Mucosa of rectum (tissue), 2 donors: ENCODE measurements around the gene EXTL1.
"Not testable (repeated sequence)": the region's sequence is repeated elsewhere in the genome, so short reads cannot be mapped to it uniquely, and the experiment has no call there.

ENCODE experiments used
- H3K27ac ChIP-seq, 2 donors: one replicate each; pipeline ENCODE4 v1.7.0; 2013; ENCODE audit warnings: inconsistent platforms in 2 of 2, low read depth in 2 of 2, low read length in 2 of 2
- H3K27me3 ChIP-seq, 2 donors: one replicate each; pipeline ENCODE4 v1.7.0; 2013; ENCODE audit warnings: low read length in 2 of 2; ENCODE audit not compliant: control insufficient read depth in 2 of 2, insufficient read depth in 2 of 2
- H3K36me3 ChIP-seq, 2 donors: one replicate each; pipeline ENCODE4 v1.7.0; 2013; ENCODE audit warnings: low read length in 2 of 2; ENCODE audit not compliant: control insufficient read depth in 2 of 2, insufficient read depth in 2 of 2
- H3K4me1 ChIP-seq, 2 donors: one replicate each; pipeline ENCODE4 v1.7.0; 2013; ENCODE audit warnings: low read length in 2 of 2, mild to moderate bottlenecking in 1 of 2; ENCODE audit not compliant: control insufficient read depth in 2 of 2, insufficient read depth in 2 of 2
- H3K4me3 ChIP-seq, 2 donors: one replicate each; pipeline ENCODE4 v1.7.0; 2013; ENCODE audit warnings: low read length in 2 of 2
- H3K9ac ChIP-seq, 2 donors: one replicate each; pipeline ENCODE4 v1.7.0; 2013; ENCODE audit warnings: low read length in 2 of 2, low read depth in 1 of 2, mild to moderate bottlenecking in 1 of 2
- H3K9me3 ChIP-seq, 2 donors: one replicate each; pipeline ENCODE4 v1.7.0; 2013; ENCODE audit warnings: low read length in 2 of 2; ENCODE audit not compliant: control insufficient read depth in 2 of 2
- donor health status: healthy.
- donor health status: Normal muscosa, but diverticular disease.

Gene EXTL1

GRCh38 chr1:26021647-26022403 lies at the start of gene EXTL1:
TSS of gene EXTL1 (plus strand) at chr1:26021775. CDS start at chr1:26022647, 872 bp downstream.
- no peak within 1 kb of the TSS for H3K27ac ChIP-seq
- H3K4me1 ChIP-seq, result no peaks in the 10 kb centered on the region
- peak within 1 kb of the TSS in 1 of 2 donors; percentile 0 for H3K9ac ChIP-seq
- no peaks in the 10 kb centered on the region for H3K9me3 ChIP-seq
- peak within 1 kb of the TSS in 1 of 2 donors; percentile 13 for H3K4me3 ChIP-seq
- no peaks in the 10 kb centered on the region for H3K36me3 ChIP-seq
- H3K27me3 ChIP-seq, result no peaks in the 10 kb centered on the region

GRCh38 chr1:25971811-25972180 lies 49.8 kb upstream of the EXTL1 start:
- H3K36me3 ChIP-seq, result peaks cover 29 to 41% of the 10 kb centered on the region in 2 donors
- H3K9me3 ChIP-seq, result no peaks in the 10 kb centered on the region
- peak overlapping the region; percentile 19 for H3K27ac ChIP-seq
- no peak overlapping the region for H3K9ac ChIP-seq
- peaks cover 4 to 6% of the 10 kb centered on the region in 2 donors for H3K4me1 ChIP-seq
- no peaks in the 10 kb centered on the region for H3K27me3 ChIP-seq
- H3K4me3 ChIP-seq, result no peak overlapping the region

GRCh38 chr1:25973610-25974321 lies 47.8 kb upstream of the EXTL1 start:
- Histone ChIP-seq H3K9ac (no peak overlapping the region), H3K9me3 (no peaks in the 10 kb centered on the region), H3K27ac (no peak overlapping the region), H3K4me3 (no peak overlapping the region), H3K4me1 (peaks cover 4 to 6% of the 10 kb centered on the region in 2 donors), H3K27me3 (no peaks in the 10 kb centered on the region), H3K36me3 (peaks cover 31 to 42% of the 10 kb centered on the region in 2 donors)

- Histone ChIP-seq H3K4me1 (no peaks in the 10 kb centered on the region), H3K4me3 (no peak overlapping the region), H3K9me3 (no peaks in the 10 kb centered on the region), H3K27ac (no peak overlapping the region), H3K36me3 (peaks cover 46 to 54% of the 10 kb centered on the region in 2 donors), H3K27me3 (no peaks in the 10 kb centered on the region), H3K9ac (no peak overlapping the region)
Measured at GRCh38 chr1:25977801-25978200, 43.8 kb upstream of the EXTL1 start.

- H3K36me3 ChIP-seq, result peaks cover 47 to 58% of the 10 kb centered on the region in 2 donors
- no peaks in the 10 kb centered on the region for H3K4me1 ChIP-seq
- H3K9ac ChIP-seq, result no peak overlapping the region
- no peak overlapping the region for H3K27ac ChIP-seq
- no peaks in the 10 kb centered on the region for H3K9me3 ChIP-seq
- H3K27me3 ChIP-seq, result no peaks in the 10 kb centered on the region
- H3K4me3 ChIP-seq, result no peak overlapping the region
Measured at GRCh38 chr1:25978403-25978802, 43.2 kb upstream of the EXTL1 start.

GRCh38 chr1:25979210-25979609 lies 42.4 kb upstream of the EXTL1 start:
- Histone ChIP-seq H3K4me3 (no peak overlapping the region), H3K9ac (no peak overlapping the region), H3K27me3 (no peaks in the 10 kb centered on the region), H3K4me1 (no peaks in the 10 kb centered on the region), H3K9me3 (no peaks in the 10 kb centered on the region), H3K36me3 (peaks cover 49 to 58% of the 10 kb centered on the region in 2 donors), H3K27ac (no peak overlapping the region)

GRCh38 chr1:25985171-25985570 lies 36.4 kb upstream of the EXTL1 start:
- Histone ChIP-seq H3K4me3 (no peak overlapping the region), H3K36me3 (peaks cover 42 to 58% of the 10 kb centered on the region in 2 donors), H3K9me3 (no peaks in the 10 kb centered on the region), H3K9ac (no peak overlapping the region), H3K27ac (no peak overlapping the region), H3K4me1 (no peaks in the 10 kb centered on the region), H3K27me3 (no peaks in the 10 kb centered on the region)

- Histone ChIP-seq H3K27ac (no peak overlapping the region), H3K4me1 (no peaks in the 10 kb centered on the region), H3K27me3 (no peaks in the 10 kb centered on the region), H3K36me3 (peaks cover 42 to 62% of the 10 kb centered on the region in 2 donors), H3K4me3 (no peak overlapping the region), H3K9me3 (no peaks in the 10 kb centered on the region), H3K9ac (no peak overlapping the region)
Measured at GRCh38 chr1:25985670-25986069, 35.9 kb upstream of the EXTL1 start.

GRCh38 chr1:25986773-25987172 lies 34.8 kb upstream of the EXTL1 start:
- not testable (repeated sequence) for H3K27me3 ChIP-seq, H3K9me3 ChIP-seq, H3K4me1 ChIP-seq, H3K4me3 ChIP-seq, H3K27ac ChIP-seq, H3K9ac ChIP-seq
- H3K36me3 ChIP-seq, result peaks cover 37 to 56% of the 10 kb centered on the region in 2 donors

- Histone ChIP-seq H3K9ac (no peak overlapping the region), H3K4me3 (no peak overlapping the region), H3K9me3 (no peaks in the 10 kb centered on the region), H3K4me1 (no peaks in the 10 kb centered on the region), H3K27ac (no peak overlapping the region), H3K36me3 (peaks cover 25 to 44% of the 10 kb centered on the region in 2 donors), H3K27me3 (no peaks in the 10 kb centered on the region)
Measured at GRCh38 chr1:25987951-25988350, 33.6 kb upstream of the EXTL1 start.
